ENCODE results near the gene COL24A1.
A peak's percentile ranks its signal among the peaks of the same experiment; 100 is the strongest.
"Not testable (repeated sequence)": the region's sequence is repeated elsewhere in the genome, so short reads cannot be mapped to it uniquely, and the experiment has no call there.

COL24A1 gene

GRCh38 chr1:85801520-85801919 is 355.1 kb downstream of the COL24A1 start:
- DNase-seq (ENCODE audit: low read depth): no peak

GRCh38 chr1:85799737-85800136 is 356.8 kb downstream of the COL24A1 start:
- DNase-seq (ENCODE audit: low read depth): no peak

- no peak for DNase-seq (ENCODE audit: low read depth)
Observed at GRCh38 chr1:85798419-85798818, 358.2 kb downstream of the COL24A1 start.

- not testable (repeated sequence) for DNase-seq (ENCODE audit: low read depth)
Observed at GRCh38 chr1:85777021-85777420, 379.6 kb downstream of the COL24A1 start.

- no peak for DNase-seq (ENCODE audit: low read depth)
Observed at GRCh38 chr1:85762804-85763203, 393.8 kb downstream of the COL24A1 start.

- DNase-seq (ENCODE audit: low read depth): no peak
Observed at GRCh38 chr1:85756864-85757263, 399.7 kb downstream of the COL24A1 start.

GRCh38 chr1:85748120-85748519 is 408.5 kb downstream of the COL24A1 start:
- DNase-seq (ENCODE audit: low read depth): no peak

GRCh38 chr1:85746777-85747176 is 409.8 kb downstream of the COL24A1 start:
- no peak for DNase-seq (ENCODE audit: low read depth)

- DNase-seq (ENCODE audit: low read depth): no peak
Observed at GRCh38 chr1:85743814-85744213, 412.8 kb downstream of the COL24A1 start.

- no peak for DNase-seq (ENCODE audit: low read depth)
Observed at GRCh38 chr1:85734931-85735330, 421.6 kb downstream of the COL24A1 start.

GRCh38 chr1:85718678-85719340 is 437.8 kb downstream of the COL24A1 start:
- DNase-seq (ENCODE audit: low read depth): no peak

GRCh38 chr1:85714418-85715114 is 442.0 kb downstream of the COL24A1 start:
- not testable (repeated sequence) for DNase-seq (ENCODE audit: low read depth)

GRCh38 chr1:85708829-85709227 is 447.7 kb downstream of the COL24A1 start:
- no peak for DNase-seq (ENCODE audit: low read depth)

GRCh38 chr1:85707990-85708828 is 448.4 kb downstream of the COL24A1 start, which contains the start of gene ZNHIT6:
Gene ZNHIT6 (minus strand): TSS chr1:85708433. CDS start chr1:85708284, 149 bp downstream.
- DNase-seq (ENCODE audit: low read depth): peak; percentile 70

- no peak for DNase-seq (ENCODE audit: low read depth)
Observed at GRCh38 chr1:85707267-85707989, 449.1 kb downstream of the COL24A1 start.

- no peak for DNase-seq (ENCODE audit: low read depth)
Observed at GRCh38 chr1:85705940-85706339, 450.6 kb downstream of the COL24A1 start.

- no peak for DNase-seq (ENCODE audit: low read depth)
Observed at GRCh38 chr1:85700422-85700821, 456.1 kb downstream of the COL24A1 start.

GRCh38 chr1:85697895-85698294 is 458.7 kb downstream of the COL24A1 start:
- no peak for DNase-seq (ENCODE audit: low read depth)

- DNase-seq (ENCODE audit: low read depth): no peak
Observed at GRCh38 chr1:85692730-85693314, 463.8 kb downstream of the COL24A1 start.

GRCh38 chr1:85689775-85690404 is 466.7 kb downstream of the COL24A1 start:
- DNase-seq (ENCODE audit: low read depth): no peak
